OCI-LY7 (cell line): ENCODE measurements around the gene DPM2. TPM values are rescaled to one million over a fixed set of nuclear protein-coding genes. Genes with fewer than 3 reads are reported as not detected.

Source experiments
- BruUV-seq: library from RNA; stranded (reverse); fragments of 400-500 nt; replicated peaks from 2 replicates; lab custom pipeline; 2021; lab: Mats Ljungman, UMichigan
- CTCF ChIA-PET: fragments of 300-600 bp; sonication (Branson Sonifier 250); formaldehyde crosslinking; loops from one replicate; lab custom pipeline; 2022; ENCODE audit warnings: antibody characterized with exemption; ENCODE audit not compliant: unreplicated experiment; lab: Charles Lee
- POLR2A ChIA-PET: fragments of 300-600 bp; sonication (Branson Sonifier 250); formaldehyde crosslinking; loops from one replicate; lab custom pipeline; 2022; ENCODE audit warnings: antibody characterized with exemption; lab: Charles Lee
- DNase-seq: peaks from one replicate; pipeline ENCODE4 v3.0.0-alpha.2; 2015; ENCODE audit warnings: low spot score
- H2AFZ ChIP-seq: fragments of 200-600 bp; sonication (generic), shearing (Covaris generic); 2 replicates; pipeline ENCODE4 v1.6.1; 2014; ENCODE audit warnings: mild to moderate bottlenecking, antibody characterized with exemption, low read length, moderate library complexity
- H3K27ac ChIP-seq: fragments of 200-600 bp; sonication (generic); 2 replicates; pipeline ENCODE4 v1.5.1; 2014; ENCODE audit warnings: mixed run types, low read depth, mild to moderate bottlenecking, moderate library complexity, low read length, inconsistent platforms; ENCODE audit not compliant: poor library complexity, severe bottlenecking
- H3K36me3 ChIP-seq: fragments of 200-600 bp; sonication (generic); 2 replicates; pipeline ENCODE4 v1.6.1; 2014; ENCODE audit warnings: mild to moderate bottlenecking, antibody characterized with exemption, low read length, moderate library complexity, mixed read lengths; ENCODE audit not compliant: insufficient read depth
- H3K4me1 ChIP-seq: fragments of 200-600 bp; sonication (generic); 2 replicates; pipeline ENCODE4 v1.5.1; 2014; ENCODE audit warnings: mild to moderate bottlenecking, low read length; ENCODE audit not compliant: insufficient read depth, poor library complexity, severe bottlenecking
- H3K4me2 ChIP-seq: fragments of 200-600 bp; sonication (generic); 2 replicates; pipeline ENCODE4 v1.6.1; 2014; ENCODE audit warnings: mild to moderate bottlenecking, low read length
- H3K4me3 ChIP-seq: fragments of 200-600 bp; sonication (generic); 2 replicates; pipeline ENCODE4 v1.5.1; 2014; ENCODE audit warnings: mild to moderate bottlenecking, low read depth, low read length; ENCODE audit not compliant: poor library complexity, severe bottlenecking
- H3K79me2 ChIP-seq: fragments of 200-600 bp; sonication (generic); 2 replicates; pipeline ENCODE4 v1.6.1; 2016; ENCODE audit warnings: low read depth, mild to moderate bottlenecking, low read length, moderate library complexity, mixed read lengths; ENCODE audit not compliant: insufficient read depth
- H3K9me2 ChIP-seq: fragments of 200-600 bp; sonication (generic); 2 replicates; pipeline ENCODE4 v1.6.1; 2016; ENCODE audit warnings: mild to moderate bottlenecking, low read length, mixed read lengths; ENCODE audit not compliant: insufficient read depth
- H3K9me3 ChIP-seq: fragments of 200-600 bp; sonication (generic); 2 replicates; pipeline ENCODE4 v1.6.1; 2014; ENCODE audit warnings: mild to moderate bottlenecking, mixed run types, low read length, mixed read lengths
- H4K20me1 ChIP-seq: fragments of 200-600 bp; sonication (generic); 2 replicates; pipeline ENCODE4 v1.6.1; 2014; ENCODE audit warnings: mild to moderate bottlenecking, antibody characterized with exemption, low read length, moderate library complexity, mixed read lengths; ENCODE audit not compliant: insufficient read depth
- EZH2phosphoT487 ChIP-seq: fragments of 200-600 bp; sonication (generic); IDR thresholded peaks from 2 replicates; pipeline ENCODE4 v1.6.1; 2018; ENCODE audit warnings: low read depth, borderline replicate concordance, mild to moderate bottlenecking, mixed run types, antibody characterized with exemption, low read length, moderate library complexity, mixed read lengths
- intact Hi-C: fragments of 100-400 bp; cut with micrococcal nuclease; formaldehyde crosslinking; loops from one replicate; pipeline ENCODE4 v1.10.0; 2022; ENCODE audit not compliant: unreplicated experiment
- total RNA-seq, 2 experiments: library from RNA; depleted of rRNA in 1 of 2; stranded (reverse); fragments of >200 nt in 1 of 2; shearing (Covaris generic) in 1 of 2; gene quantifications; 2 replicates each; pipeline ENCODE4 v1.2.3, GENCODE V29; 2014 to 2022
- TF ChIP-seq, protein P1 (sequence below): fragments of 200-600 bp; sonication (generic); conservative IDR thresholded peaks from 2 replicates; pipeline ENCODE4 v1.5.1; 2014; ENCODE audit warnings: mild to moderate bottlenecking, antibody characterized with exemption, low read length, moderate library complexity, mixed read lengths

DPM2 gene
- total RNA-seq, 2 experiments from 2014 or later: 49.7 to 50.7 TPM

GRCh38 chr9:127931092-127931881 is 6.4 kb downstream of the DPM2 start:
- H3K4me2 ChIP-seq: peak overlapping the region; percentile 86
- no peak overlapping the region for H3K27ac ChIP-seq
- no TSS peak for BruUV-seq
- H3K79me2 ChIP-seq: peaks cover 11% of the 10 kb centered on the region; the same call in 1 of the 2 replicates
- intact Hi-C loops: no loop called here
- peaks cover 55% of the 10 kb centered on the region for H3K4me1 ChIP-seq
- H3K9me3 ChIP-seq: no peaks in the 10 kb centered on the region
- POLR2A ChIA-PET: no interaction called here
- H3K36me3 ChIP-seq: peaks cover 15% of the 10 kb centered on the region; the same call in 1 of the 2 replicates
- H3K4me3 ChIP-seq: peak overlapping the region; percentile 67
- H2AFZ ChIP-seq: no peak overlapping the region
- no peaks in the 10 kb centered on the region for H3K9me2 ChIP-seq
- DNase-seq: no peak
- TF ChIP-seq EZH2phosphoT487: no peak
- TF ChIP-seq, protein P1, sequence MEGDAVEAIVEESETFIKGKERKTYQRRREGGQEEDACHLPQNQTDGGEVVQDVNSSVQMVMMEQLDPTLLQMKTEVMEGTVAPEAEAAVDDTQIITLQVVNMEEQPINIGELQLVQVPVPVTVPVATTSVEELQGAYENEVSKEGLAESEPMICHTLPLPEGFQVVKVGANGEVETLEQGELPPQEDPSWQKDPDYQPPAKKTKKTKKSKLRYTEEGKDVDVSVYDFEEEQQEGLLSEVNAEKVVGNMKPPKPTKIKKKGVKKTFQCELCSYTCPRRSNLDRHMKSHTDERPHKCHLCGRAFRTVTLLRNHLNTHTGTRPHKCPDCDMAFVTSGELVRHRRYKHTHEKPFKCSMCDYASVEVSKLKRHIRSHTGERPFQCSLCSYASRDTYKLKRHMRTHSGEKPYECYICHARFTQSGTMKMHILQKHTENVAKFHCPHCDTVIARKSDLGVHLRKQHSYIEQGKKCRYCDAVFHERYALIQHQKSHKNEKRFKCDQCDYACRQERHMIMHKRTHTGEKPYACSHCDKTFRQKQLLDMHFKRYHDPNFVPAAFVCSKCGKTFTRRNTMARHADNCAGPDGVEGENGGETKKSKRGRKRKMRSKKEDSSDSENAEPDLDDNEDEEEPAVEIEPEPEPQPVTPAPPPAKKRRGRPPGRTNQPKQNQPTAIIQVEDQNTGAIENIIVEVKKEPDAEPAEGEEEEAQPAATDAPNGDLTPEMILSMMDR: no peak
- H4K20me1 ChIP-seq: peaks cover 10% of the 10 kb centered on the region; the same call in 1 of the 2 replicates
- CTCF ChIA-PET: no interaction called here

DNA sequence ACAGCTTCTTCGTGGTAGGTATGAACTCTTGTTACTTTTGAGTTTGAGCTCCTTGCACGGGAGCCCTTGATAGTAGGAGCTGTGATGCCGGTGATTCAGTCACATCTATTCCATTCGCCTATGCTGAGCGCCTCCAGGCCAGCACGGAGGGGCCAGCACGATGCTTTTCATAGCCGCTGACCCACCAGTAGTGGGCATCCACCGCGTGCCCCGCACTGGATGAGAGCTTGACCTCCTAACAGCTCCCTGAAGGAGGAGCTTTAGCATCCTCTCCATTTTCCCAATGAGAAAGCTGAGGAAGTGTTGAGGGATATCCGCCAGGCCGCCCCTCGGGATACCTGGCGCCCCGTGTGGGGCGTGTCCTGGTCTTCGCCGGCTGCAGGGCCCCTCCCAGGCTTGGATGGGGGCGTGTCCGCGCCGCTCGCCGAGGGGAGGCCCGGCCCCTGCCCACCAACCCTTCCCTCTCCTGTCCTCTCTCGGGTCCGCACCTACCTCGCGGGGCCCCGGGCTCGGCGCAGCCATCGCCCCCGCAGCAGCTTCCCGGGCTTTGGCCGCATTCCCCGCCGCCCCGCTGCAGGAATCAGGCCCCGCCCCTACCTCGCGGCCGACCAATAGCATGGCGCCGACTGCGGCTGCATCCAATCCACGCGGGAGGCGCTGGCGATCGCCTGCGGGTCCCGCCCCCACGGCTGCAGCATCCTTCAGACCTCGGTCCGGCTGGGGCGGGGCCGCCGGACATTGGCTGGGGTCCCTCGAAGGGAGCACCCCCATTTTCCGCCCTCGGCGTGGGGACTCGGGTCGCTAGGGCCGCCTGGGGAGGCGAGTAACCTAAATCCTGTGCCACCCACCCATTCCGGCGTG is 7.2 kb downstream of the DPM2 start, which contains the start of gene PIP5KL1:
TSS of gene PIP5KL1 (minus strand) at position 547 of the 861 bp plus-strand sequence. CDS start at position 522, 25 bp downstream.
- Histone ChIP-seq H3K4me2 (peak within 1 kb of the TSS; percentile 86), H3K79me2 (peaks cover 3% of the 10 kb centered on the region; the same call in 1 of the 2 replicates), H3K9me2 (no peaks in the 10 kb centered on the region), H3K4me3 (peak within 1 kb of the TSS; percentile 67), H3K4me1 (peaks cover 47% of the 10 kb centered on the region), H3K27ac (no peak within 1 kb of the TSS), H3K36me3 (peaks cover 12% of the 10 kb centered on the region; the same call in 1 of the 2 replicates), H2AFZ (no peak within 1 kb of the TSS; the same call in 1 of the 2 replicates), H3K9me3 (no peaks in the 10 kb centered on the region), H4K20me1 (peaks cover 2% of the 10 kb centered on the region; the same call in 1 of the 2 replicates)
- DNase-seq: peak; percentile 84
- TF ChIP-seq, protein P1: no peak
- no peak for TF ChIP-seq EZH2phosphoT487
- CTCF ChIA-PET: no interaction called here
- no TSS peak for BruUV-seq
- intact Hi-C loops: loop anchor here (1.0 kb wide), 1 partner anchor 105 kb away; no protein-coding TSS in a partner anchor
- POLR2A ChIA-PET: interaction anchor here (1.1 kb wide), 1 partner anchor 11 kb away, joined by 3 read pairs; no protein-coding TSS in a partner anchor
